NCI-H1436 treated with DMSO at 0.1 percent for 48 hours (cell line): ENCODE data around the gene CCDC110.
"Not testable (repeated sequence)": the region's sequence is repeated elsewhere in the genome, so short reads cannot be mapped to it uniquely, and the experiment has no call there.

Experiments used
- DNase-seq: peaks from one replicate; lab custom pipeline; 2025; lab: John Stamatoyannopoulos, UW

CCDC110 gene

GRCh38 chr4:185471235-185472102, at the start of gene CCDC110:
Gene CCDC110 (minus strand): TSS chr4:185471733. CDS start chr4:185471683, 50 bp downstream.
- DNase-seq, result no peak

GRCh38 chr4:185520119-185520518, 48.6 kb upstream of the CCDC110 start:
- DNase-seq, result no peak

GRCh38 chr4:185518494-185518893, 47.0 kb upstream of the CCDC110 start:
- no peak for DNase-seq

- DNase-seq, result no peak
These were observed 46.5 kb upstream of the CCDC110 start for GRCh38 chr4:185518069-185518468.

GRCh38 chr4:185515248-185515647, 43.7 kb upstream of the CCDC110 start:
- no peak for DNase-seq

GRCh38 chr4:185514182-185514697, 42.7 kb upstream of the CCDC110 start:
- no peak for DNase-seq

- no peak for DNase-seq
These were observed 42.1 kb upstream of the CCDC110 start for GRCh38 chr4:185513489-185514181.

- DNase-seq, result no peak
These were observed 41.0 kb upstream of the CCDC110 start for GRCh38 chr4:185512516-185512915.

- not testable (repeated sequence) for DNase-seq
These were observed 39.7 kb upstream of the CCDC110 start for GRCh38 chr4:185511243-185511642.

- no peak for DNase-seq
These were observed 39.3 kb upstream of the CCDC110 start for GRCh38 chr4:185510806-185511205.

GRCh38 chr4:185508181-185508580, 36.6 kb upstream of the CCDC110 start:
- DNase-seq, result no peak

- DNase-seq, result no peak
These were observed 34.9 kb upstream of the CCDC110 start for GRCh38 chr4:185506422-185506821.

- no peak for DNase-seq
These were observed 32.8 kb upstream of the CCDC110 start for GRCh38 chr4:185504098-185505047.

- DNase-seq, result no peak
These were observed 30.9 kb upstream of the CCDC110 start for GRCh38 chr4:185502386-185502785.

- no peak for DNase-seq
These were observed 29.0 kb upstream of the CCDC110 start for GRCh38 chr4:185500576-185500975.

- DNase-seq, result no peak
These were observed 28.5 kb upstream of the CCDC110 start for GRCh38 chr4:185500035-185500434.

GRCh38 chr4:185488650-185489049, 17.1 kb upstream of the CCDC110 start:
- no peak for DNase-seq

GRCh38 chr4:185481401-185481800, 9.9 kb upstream of the CCDC110 start:
- DNase-seq, result no peak

GRCh38 chr4:185480016-185480732, 8.6 kb upstream of the CCDC110 start:
- DNase-seq, result no peak

GRCh38 chr4:185479507-185479971, 8.0 kb upstream of the CCDC110 start:
- no peak for DNase-seq

GRCh38 chr4:185473247-185473646, 1.7 kb upstream of the CCDC110 start:
- DNase-seq, result no peak
